SU-DHL-6 (cell line): ENCODE results near the gene YAF2.

Source experiments
- H2AFZ ChIP-seq: fragments of 200-600 bp; sonication (generic); 2 replicates; pipeline ENCODE4 v1.6.1; 2014; ENCODE audit warnings: low read depth, mild to moderate bottlenecking, moderate library complexity, mixed read lengths, antibody characterized with exemption, low read length; ENCODE audit not compliant: severe bottlenecking
- H3F3A ChIP-seq: fragments of 200-600 bp; shearing (Covaris generic); 2 replicates; pipeline ENCODE4 v1.6.0; 2016; ENCODE audit warnings: antibody characterized with exemption, mild to moderate bottlenecking; ENCODE audit not compliant: insufficient read depth
- H3K27ac ChIP-seq: fragments of 200-600 bp; sonication (generic); 2 replicates; pipeline ENCODE4 v1.5.1; 2016; ENCODE audit warnings: low read depth, mild to moderate bottlenecking, low read length, moderate library complexity, mixed read lengths
- H3K27me3 ChIP-seq: fragments of 200-600 bp; sonication (generic), shearing (Covaris generic); 2 replicates; pipeline ENCODE4 v1.6.0; 2014; ENCODE audit warnings: mild to moderate bottlenecking, low read length
- H3K36me3 ChIP-seq: fragments of 200-600 bp; sonication (generic); 2 replicates; pipeline ENCODE4 v1.6.1; 2014; ENCODE audit warnings: mild to moderate bottlenecking, low read length, mixed read lengths
- H3K4me2 ChIP-seq: fragments of 300-600, 200-600 bp; shearing (Covaris generic), sonication (generic); 2 replicates; pipeline ENCODE4 v1.6.0; 2014; ENCODE audit warnings: low read length, low read depth, mild to moderate bottlenecking; ENCODE audit not compliant: poor library complexity, severe bottlenecking
- H3K4me3 ChIP-seq: fragments of 200-600 bp; sonication (generic); 2 replicates; pipeline ENCODE4 v1.5.1; 2014; ENCODE audit warnings: antibody characterized with exemption, low read length, mild to moderate bottlenecking, mixed read lengths; ENCODE audit not compliant: insufficient read depth, poor library complexity, severe bottlenecking
- H3K79me2 ChIP-seq: fragments of 200-600 bp; sonication (generic); 2 replicates; pipeline ENCODE4 v1.6.1; 2014; ENCODE audit warnings: mild to moderate bottlenecking, low read length, moderate library complexity; ENCODE audit not compliant: insufficient read depth
- H3K9ac ChIP-seq: fragments of 200-600 bp; sonication (generic); 2 replicates; pipeline ENCODE4 v1.7.0; 2014; ENCODE audit warnings: mild to moderate bottlenecking, low read length
- H3K9me2 ChIP-seq: fragments of 200-600 bp; sonication (generic); replicated peaks from 2 replicates; pipeline ENCODE4 v1.6.1; 2014; ENCODE audit warnings: low read length; ENCODE audit not compliant: insufficient read depth
- H3K9me3 ChIP-seq: fragments of 200-600 bp; sonication (generic); 2 replicates; pipeline ENCODE4 v1.6.1; 2014; ENCODE audit warnings: low read length, mixed read lengths; ENCODE audit not compliant: insufficient read depth
- H4K20me1 ChIP-seq: fragments of 200-600 bp; sonication (generic); 2 replicates; pipeline ENCODE4 v1.6.1; 2014; ENCODE audit warnings: low read depth, mild to moderate bottlenecking, antibody characterized with exemption, low read length, moderate library complexity, mixed read lengths
- EZH2phosphoT487 ChIP-seq: fragments of 200-600 bp; sonication (generic), shearing (Covaris generic); conservative IDR thresholded peaks from 2 replicates; pipeline ENCODE4 v1.6.1; 2018; ENCODE audit warnings: mild to moderate bottlenecking, antibody characterized with exemption, low read length, moderate library complexity, mixed read lengths
- TF ChIP-seq, protein P1 (sequence below): fragments of 200-600 bp; sonication (generic); IDR thresholded peaks from one replicate; pipeline ENCODE4 v1.5.1; 2017; ENCODE audit warnings: antibody characterized with exemption, mild to moderate bottlenecking, low read length, moderate library complexity; ENCODE audit not compliant: insufficient read depth, poor library complexity, severe bottlenecking

Gene YAF2

DNA sequence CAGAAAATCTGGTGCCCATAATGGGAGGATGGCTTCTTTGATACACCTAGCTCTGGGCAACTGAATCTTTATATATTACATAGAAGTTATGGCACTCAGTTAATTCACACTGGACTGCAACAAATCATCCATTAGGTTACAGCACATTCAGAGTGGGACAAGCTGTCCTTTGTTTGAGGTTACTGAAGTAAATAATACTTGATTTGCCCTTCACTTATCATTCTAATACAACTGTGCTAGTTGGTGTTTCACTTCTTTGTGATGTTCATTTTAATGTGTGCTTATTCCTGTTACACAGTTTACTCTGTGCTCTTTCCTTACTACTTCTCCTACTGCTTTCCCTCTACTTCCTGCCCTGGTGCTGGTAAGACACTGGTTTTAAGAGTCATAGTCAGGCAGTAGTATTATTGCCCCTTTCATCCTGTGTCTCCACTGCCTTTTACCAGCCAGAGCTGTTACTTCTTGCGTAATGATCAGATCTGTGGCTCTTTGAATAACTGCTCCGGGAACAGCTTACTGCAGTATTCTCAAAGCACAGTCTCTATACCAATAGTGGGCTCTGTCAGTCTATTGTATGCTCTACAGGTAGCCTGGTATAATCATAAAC, 57.0 kb downstream of the YAF2 start:
- no peaks in the 10 kb centered on the region for H4K20me1 ChIP-seq
- H3K27me3 ChIP-seq, result no peaks in the 10 kb centered on the region
- no peak overlapping the region for H3K4me2 ChIP-seq
- H3K9me3 ChIP-seq, result no peaks in the 10 kb centered on the region
- no peak overlapping the region for H3K4me3 ChIP-seq
- TF ChIP-seq, protein P1, sequence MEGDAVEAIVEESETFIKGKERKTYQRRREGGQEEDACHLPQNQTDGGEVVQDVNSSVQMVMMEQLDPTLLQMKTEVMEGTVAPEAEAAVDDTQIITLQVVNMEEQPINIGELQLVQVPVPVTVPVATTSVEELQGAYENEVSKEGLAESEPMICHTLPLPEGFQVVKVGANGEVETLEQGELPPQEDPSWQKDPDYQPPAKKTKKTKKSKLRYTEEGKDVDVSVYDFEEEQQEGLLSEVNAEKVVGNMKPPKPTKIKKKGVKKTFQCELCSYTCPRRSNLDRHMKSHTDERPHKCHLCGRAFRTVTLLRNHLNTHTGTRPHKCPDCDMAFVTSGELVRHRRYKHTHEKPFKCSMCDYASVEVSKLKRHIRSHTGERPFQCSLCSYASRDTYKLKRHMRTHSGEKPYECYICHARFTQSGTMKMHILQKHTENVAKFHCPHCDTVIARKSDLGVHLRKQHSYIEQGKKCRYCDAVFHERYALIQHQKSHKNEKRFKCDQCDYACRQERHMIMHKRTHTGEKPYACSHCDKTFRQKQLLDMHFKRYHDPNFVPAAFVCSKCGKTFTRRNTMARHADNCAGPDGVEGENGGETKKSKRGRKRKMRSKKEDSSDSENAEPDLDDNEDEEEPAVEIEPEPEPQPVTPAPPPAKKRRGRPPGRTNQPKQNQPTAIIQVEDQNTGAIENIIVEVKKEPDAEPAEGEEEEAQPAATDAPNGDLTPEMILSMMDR, result no peak
- TF ChIP-seq EZH2phosphoT487, result no peak
- peaks cover 5% of the 10 kb centered on the region; the same call in 1 of the 2 replicates for H3K36me3 ChIP-seq
- no peak overlapping the region for H2AFZ ChIP-seq
- H3K79me2 ChIP-seq, result peaks cover 12% of the 10 kb centered on the region; the same call in 1 of the 2 replicates
- H3F3A ChIP-seq, result no peaks in the 10 kb centered on the region
- no peak overlapping the region for H3K9ac ChIP-seq
- H3K9me2 ChIP-seq, result no peaks in the 10 kb centered on the region
- H3K27ac ChIP-seq, result no peak overlapping the region

DNA sequence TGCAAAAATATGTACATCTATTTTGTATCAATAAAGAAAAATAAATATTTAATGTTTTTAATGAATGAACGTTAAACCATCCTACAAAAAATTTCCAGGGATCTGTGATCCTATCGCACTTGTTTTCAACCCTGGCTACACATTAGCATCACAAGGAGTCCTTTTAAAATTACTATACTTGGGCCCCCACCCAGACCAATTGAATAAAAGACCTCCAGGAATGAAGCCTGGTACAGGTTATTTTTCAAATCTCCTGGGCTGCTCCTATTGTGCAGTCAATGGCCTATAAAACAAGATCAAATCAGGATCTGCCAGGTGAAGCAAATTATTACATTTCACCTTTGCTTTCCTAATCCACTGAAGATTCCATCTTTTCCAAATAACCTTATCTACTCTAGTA, 59.9 kb downstream of the YAF2 start:
- Histone ChIP-seq H3K9me3 (no peaks in the 10 kb centered on the region), H3K9ac (no peak overlapping the region), H4K20me1 (no peaks in the 10 kb centered on the region), H3K9me2 (no peaks in the 10 kb centered on the region), H3K27me3 (no peaks in the 10 kb centered on the region), H3K79me2 (peaks cover 17% of the 10 kb centered on the region; the same call in 1 of the 2 replicates), H3K36me3 (0 out of 2 replicates have a peak, but pooled peaks cover 5% of the 10 kb centered on the region), H2AFZ (no peak overlapping the region), H3K4me2 (no peak overlapping the region), H3K27ac (no peak overlapping the region), H3F3A (no peaks in the 10 kb centered on the region), H3K4me3 (no peak overlapping the region)
- TF ChIP-seq, protein P1, result no peak
- no peak for TF ChIP-seq EZH2phosphoT487

DNA sequence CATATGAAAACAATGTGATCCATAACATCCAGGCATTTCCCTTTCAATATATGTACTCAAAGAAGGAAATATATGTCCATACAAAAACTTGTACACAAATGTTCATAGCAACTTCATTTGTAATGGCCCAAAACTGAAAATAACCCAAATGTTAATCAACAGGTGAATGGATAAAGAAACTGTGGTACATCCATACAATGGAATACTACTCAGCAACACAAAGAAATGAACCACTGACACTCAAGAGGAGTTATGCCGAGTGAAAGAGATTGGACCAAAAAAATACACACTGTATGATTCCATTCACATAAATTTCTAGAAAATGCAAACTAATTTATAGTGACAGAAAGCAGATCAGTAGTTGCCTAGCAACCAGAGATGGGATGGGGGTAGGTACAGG, 63.1 kb downstream of the YAF2 start:
- Histone ChIP-seq H3K9me2 (no peaks in the 10 kb centered on the region), H3K36me3 (peaks cover 5% of the 10 kb centered on the region; the same call in 1 of the 2 replicates), H3K79me2 (peaks cover 6% of the 10 kb centered on the region; the same call in 1 of the 2 replicates), H3K27ac (no peak overlapping the region), H3F3A (no peaks in the 10 kb centered on the region), H3K9me3 (no peaks in the 10 kb centered on the region), H2AFZ (no peak overlapping the region), H4K20me1 (no peaks in the 10 kb centered on the region), H3K4me2 (no peak overlapping the region), H3K4me3 (no peak overlapping the region), H3K9ac (no peak overlapping the region), H3K27me3 (no peaks in the 10 kb centered on the region)
- TF ChIP-seq, protein P1, result no peak
- TF ChIP-seq EZH2phosphoT487, result no peak
